ENCODE measurements around the gene PHKA2. TPM values are rescaled to one million over a fixed set of nuclear protein-coding genes. Genes with fewer than 3 reads are reported as not detected.

Gene PHKA2
- total RNA-seq, 1 donor from 2014 or later: 6.0 TPM

- no peak for DNase-seq (ENCODE audit: low read depth in 2 of 2)
Observed at GRCh38 chrX:18889346-18890048, 94.4 kb downstream of the PHKA2 start.

- no peak for DNase-seq (ENCODE audit: low read depth in 2 of 2)
Observed at GRCh38 chrX:18888281-18888680, 95.6 kb downstream of the PHKA2 start.

- no peak for DNase-seq (ENCODE audit: low read depth in 2 of 2)
Observed at GRCh38 chrX:18887825-18888212, 96.1 kb downstream of the PHKA2 start.

GRCh38 chrX:18887177-18887824 is 96.6 kb downstream of the PHKA2 start:
- no peak for DNase-seq (ENCODE audit: low read depth in 2 of 2)

- peak; percentile 27 to 52 for DNase-seq (ENCODE audit: low read depth in 2 of 2)
Observed at GRCh38 chrX:18886344-18887161, 97.4 kb downstream of the PHKA2 start.

GRCh38 chrX:18886005-18886343 is 97.9 kb downstream of the PHKA2 start:
- DNase-seq (ENCODE audit: low read depth in 2 of 2): no peak

- DNase-seq (ENCODE audit: low read depth in 2 of 2): peak; percentile 15 to 59
Observed at GRCh38 chrX:18885328-18886004, 98.4 kb downstream of the PHKA2 start.

DNA sequence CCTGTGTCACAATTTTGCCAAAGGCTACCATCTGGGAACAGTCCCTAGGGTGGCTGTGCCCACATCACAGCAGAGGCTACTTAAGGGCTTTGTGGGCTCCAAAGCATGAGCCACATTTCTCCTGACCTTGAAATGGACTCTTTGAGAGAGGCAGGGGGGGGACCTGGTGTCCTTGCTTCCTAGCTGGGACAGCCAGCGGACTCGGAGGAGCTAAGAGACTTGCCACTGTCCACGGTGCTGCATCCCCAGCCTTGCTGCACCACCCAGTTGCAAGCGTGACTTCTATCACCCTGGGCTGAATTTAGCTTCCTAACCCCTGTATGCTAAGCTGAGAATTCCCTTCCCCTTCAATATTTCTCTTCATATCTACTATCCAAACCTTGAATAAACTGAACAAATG is 99.0 kb downstream of the PHKA2 start:
- DNase-seq (ENCODE audit: low read depth in 2 of 2): no peak

DNA sequence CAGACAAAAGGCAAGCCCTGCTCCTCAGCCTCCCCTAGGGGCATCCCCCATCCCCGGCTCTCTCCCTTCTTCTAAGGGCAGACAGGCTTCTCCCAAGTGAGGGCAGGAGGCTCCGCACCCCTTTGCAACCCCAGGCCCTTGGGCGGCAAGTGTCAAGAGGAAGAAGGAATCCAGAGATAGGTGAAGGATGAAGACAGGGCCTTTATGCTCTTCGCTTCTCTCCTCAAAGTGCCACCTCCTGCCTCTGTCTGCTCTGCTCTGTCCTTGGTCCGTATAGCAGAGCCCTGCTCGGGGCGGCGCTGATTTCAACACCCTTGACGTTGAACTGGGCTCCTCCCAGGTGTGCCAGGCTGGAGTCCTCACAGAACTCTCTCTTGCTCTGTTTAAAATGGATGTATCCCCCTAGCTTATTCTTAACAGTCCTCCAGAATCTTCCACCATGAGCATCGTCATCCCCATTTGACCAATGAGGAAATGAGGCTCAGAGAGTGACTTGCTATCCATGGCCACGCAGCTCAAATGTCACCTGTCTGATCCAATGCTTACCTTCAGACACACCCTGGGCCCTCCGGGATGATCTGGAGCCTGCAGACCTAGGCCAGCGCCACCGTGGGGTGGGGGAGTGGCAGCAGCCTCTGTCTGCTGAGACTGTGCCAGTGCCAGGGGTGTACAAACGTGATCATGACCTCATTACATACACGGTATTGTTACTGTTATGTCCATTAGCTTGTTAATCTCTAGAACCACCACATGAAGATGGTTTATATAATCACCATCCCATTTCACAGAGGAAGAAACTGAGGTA is 99.8 kb downstream of the PHKA2 start:
- no peak for DNase-seq (ENCODE audit: low read depth in 2 of 2)

- DNase-seq (ENCODE audit: low read depth in 2 of 2): no peak
Observed at GRCh38 chrX:18883234-18883960, 100.5 kb downstream of the PHKA2 start.

- DNase-seq (ENCODE audit: low read depth in 2 of 2): no peak
Observed at GRCh38 chrX:18879144-18879543, 104.8 kb downstream of the PHKA2 start.

DNA sequence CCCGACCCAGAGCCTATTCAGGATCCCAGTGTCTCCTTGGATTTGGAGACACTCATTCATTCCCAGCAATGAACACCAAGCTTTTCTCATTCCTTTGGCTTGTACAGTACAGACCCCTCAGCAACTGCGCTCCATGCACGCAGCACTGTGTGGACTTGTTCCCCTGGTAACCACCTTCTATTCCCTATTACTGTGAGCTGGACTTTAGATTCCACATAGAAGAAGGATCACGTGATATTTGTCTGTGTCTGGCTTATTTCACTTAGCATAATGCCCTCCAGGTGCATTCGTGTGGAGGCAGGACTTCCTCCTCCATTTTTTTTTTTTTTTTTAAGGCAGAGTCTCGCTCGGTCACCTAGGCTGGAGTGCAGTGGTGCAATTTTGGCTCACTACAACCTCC is 106.4 kb downstream of the PHKA2 start:
- DNase-seq (ENCODE audit: low read depth in 2 of 2): no peak

DNA sequence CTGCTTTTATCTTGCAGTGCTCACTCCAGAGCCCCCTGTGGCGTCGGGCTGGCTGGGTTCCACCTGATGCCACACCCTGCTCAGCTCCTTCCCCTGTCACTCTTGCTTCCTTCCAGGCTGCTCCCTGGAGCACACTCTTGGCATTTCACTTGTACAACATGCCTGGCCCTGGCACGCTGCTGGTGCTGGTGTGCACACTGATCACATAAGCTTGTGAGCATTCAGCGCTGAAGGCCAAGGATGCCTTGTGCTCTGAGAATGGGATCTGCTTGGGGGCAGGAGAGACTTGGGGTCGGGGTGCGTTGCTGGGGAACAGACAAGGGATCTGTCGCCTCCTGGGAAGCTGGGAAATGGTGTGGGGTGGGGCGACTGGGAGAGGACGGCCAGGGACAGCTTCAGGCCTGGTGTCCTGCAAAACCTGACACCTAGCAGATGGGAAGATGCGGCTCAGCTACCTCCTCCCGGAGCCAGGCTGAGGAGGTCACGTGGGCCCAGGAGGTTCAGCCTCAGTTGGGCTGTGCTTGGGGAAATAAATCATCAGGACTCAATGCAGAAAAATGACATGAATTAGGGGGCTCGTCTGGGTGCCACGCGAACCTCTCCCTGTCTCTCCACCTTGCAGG is 108.5 kb downstream of the PHKA2 start:
- DNase-seq (ENCODE audit: low read depth in 2 of 2): no peak

DNA sequence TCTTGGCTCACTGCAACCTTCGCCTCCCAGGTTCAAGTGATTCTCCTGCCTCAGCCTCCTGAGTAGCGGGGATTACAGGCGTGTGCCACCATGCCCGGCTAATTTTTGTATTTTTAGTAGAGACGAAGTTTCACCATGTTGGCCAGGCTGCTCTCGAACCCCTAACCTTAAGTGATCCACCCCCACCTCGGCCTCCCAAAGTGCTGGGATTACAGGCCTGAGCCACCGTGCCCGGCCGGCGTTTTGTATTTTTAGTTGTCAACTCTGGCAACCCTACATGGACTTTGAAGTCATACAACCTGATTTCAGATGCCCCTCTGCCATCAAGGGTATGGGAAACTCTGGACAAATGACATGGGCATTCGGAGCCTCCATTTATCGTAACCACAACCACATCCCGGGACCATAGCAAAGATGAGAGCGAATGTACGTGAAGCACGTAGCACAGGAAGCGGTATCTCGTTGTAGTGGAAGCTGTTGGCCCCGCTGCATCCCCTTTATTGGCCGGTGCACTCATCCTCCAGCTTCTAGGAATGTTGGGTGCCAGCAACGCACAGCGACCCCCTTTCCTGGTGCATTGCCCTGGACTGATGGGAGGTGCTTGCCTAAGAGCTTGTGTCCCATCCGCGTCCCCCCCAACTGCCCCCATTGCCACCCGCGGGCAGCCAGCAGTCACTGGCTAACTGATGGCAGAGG is 109.2 kb downstream of the PHKA2 start:
- DNase-seq (ENCODE audit: low read depth in 2 of 2): no peak

DNA sequence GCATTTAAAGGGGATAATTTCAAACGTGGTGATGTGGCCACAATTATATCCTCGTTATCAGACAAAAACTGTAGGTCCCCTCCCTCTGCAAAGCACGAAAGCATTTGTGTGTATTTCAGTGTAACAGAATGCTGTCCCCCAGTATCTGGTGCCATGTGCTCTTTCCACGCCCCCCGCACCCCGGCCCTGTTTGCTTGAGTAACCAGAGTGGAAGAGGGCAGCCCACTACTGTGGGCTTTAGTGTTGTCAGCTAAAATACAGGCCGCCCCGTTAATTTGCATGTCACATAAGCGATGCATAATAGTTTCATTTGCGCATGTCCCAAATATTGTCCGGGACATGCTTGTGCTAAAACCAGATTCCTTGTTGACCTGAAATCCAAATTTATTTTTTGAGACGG is 110.1 kb downstream of the PHKA2 start:
- no peak for DNase-seq (ENCODE audit: low read depth in 2 of 2)

DNA sequence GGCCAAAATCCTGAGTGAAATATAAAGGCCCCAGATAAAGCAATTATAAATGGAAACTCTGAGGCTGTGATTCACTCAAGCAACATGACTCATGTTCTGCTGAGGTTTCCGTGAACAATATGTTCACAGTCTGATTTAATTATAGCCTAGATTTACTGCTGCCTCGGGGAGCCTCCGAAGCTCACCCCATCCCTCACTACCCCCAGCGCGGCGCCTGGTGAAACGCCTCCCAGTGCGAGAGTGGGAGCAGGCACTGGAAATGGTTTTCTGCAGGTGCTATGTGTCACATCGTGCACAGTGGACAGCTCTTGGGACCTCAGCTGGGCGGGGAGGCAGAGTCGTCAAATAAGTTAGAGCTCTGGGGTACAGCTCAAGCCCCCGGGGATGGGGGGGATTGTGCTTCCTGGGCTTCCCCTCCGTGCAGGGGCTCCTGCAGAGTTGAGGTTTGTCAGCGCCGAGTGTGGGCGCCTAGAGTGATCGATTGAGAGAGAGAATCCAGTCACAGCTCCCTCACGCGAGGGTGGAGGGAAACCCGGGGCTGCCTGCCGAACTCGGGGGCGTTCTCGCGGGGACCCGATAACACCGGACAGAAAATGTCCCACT is 110.6 kb downstream of the PHKA2 start:
- DNase-seq (ENCODE audit: low read depth in 2 of 2): peak; percentile 11 to 60

- DNase-seq (ENCODE audit: low read depth in 2 of 2): no peak
Observed at GRCh38 chrX:18872621-18873020, 111.3 kb downstream of the PHKA2 start.

GRCh38 chrX:18871970-18872369 is 111.9 kb downstream of the PHKA2 start:
- DNase-seq (ENCODE audit: low read depth in 2 of 2): no peak

All from lung microvascular endothelial cell (primary cell).